Upper lobe of left lung (tissue), 6 donors: ENCODE measurements around the gene CHCHD6. TPM values are rescaled to one million over a fixed set of nuclear protein-coding genes. Genes with fewer than 3 reads are reported as not detected.

Experiments
- ATAC-seq, 2 donors: fragments of 200-7000 bp; cut with Tn5 transposase; one replicate each; pipeline ENCODE4 v1.9.1; 2022; ENCODE audit warnings: mild to moderate bottlenecking in 2 of 2, moderate library complexity in 2 of 2; ENCODE audit not compliant: low FRiP score in 2 of 2
- DNase-seq, 2 donors: peaks; one replicate each; pipeline ENCODE4 v3.0.0-alpha.2; 2019 to 2020
- H3K27ac ChIP-seq, 4 donors: fragments of 200-600 bp; sonication (generic); one replicate each; pipeline ENCODE4 v1.5.1; 2016 to 2019
- H3K27me3 ChIP-seq, 4 donors: fragments of 200-600 bp; sonication (generic); one replicate each; pipeline ENCODE4 v1.5.1; 2017 to 2019
- H3K36me3 ChIP-seq, 4 donors: fragments of 200-600 bp; sonication (generic); one replicate each; pipeline ENCODE4 v1.5.1; 2016 to 2019
- H3K4me1 ChIP-seq, 4 donors: fragments of 200-600 bp; sonication (generic); one replicate each; pipeline ENCODE4 v1.5.1; 2018 to 2019
- H3K4me3 ChIP-seq, 4 donors: fragments of 200-600 bp; sonication (generic); one replicate each; pipeline ENCODE4 v1.5.1; 2017 to 2019; ENCODE audit warnings: mild to moderate bottlenecking in 2 of 4, moderate library complexity in 1 of 4
- H3K9me3 ChIP-seq, 4 donors: fragments of 200-600 bp; sonication (generic); one replicate each; pipeline ENCODE4 v1.5.1; 2018 to 2019
- EP300 ChIP-seq, 4 donors: sonication (generic); formaldehyde crosslinking; IDR thresholded peaks; one replicate each; pipeline ENCODE4 v1.5.1; 2017; ENCODE audit warnings: antibody characterized with exemption in 4 of 4, control low read depth in 2 of 4
- POLR2A ChIP-seq, 4 donors: fragments of 450-650 bp; IDR thresholded peaks; one replicate each; pipeline ENCODE4 v1.5.1; 2016 to 2017; ENCODE audit warnings: antibody characterized with exemption in 4 of 4, mild to moderate bottlenecking in 2 of 4
- POLR2AphosphoS5 ChIP-seq, 2 donors: sonication (generic); formaldehyde crosslinking; IDR thresholded peaks; one replicate each; pipeline ENCODE4 v1.5.1; 2017; ENCODE audit warnings: antibody characterized with exemption in 2 of 2
- WGBS, 2 donors: methylation state at CpG; one replicate each; pipeline ENCODE4 v1.1.5; 2017 to 2018; 5-methylcytosine and 5-hydroxymethylcytosine counted together
- total RNA-seq, 6 donors: library from RNA; depleted of rRNA in 4 of 6; stranded (reverse); fragments of >200 nt in 4 of 6; gene quantifications; one replicate each; pipeline versions ENCODE4 v1.1.0 to v1.2.1, GENCODE V29; 2016 to 2021
- TF ChIP-seq, protein P1 (sequence below), 6 experiments: fragments of 450-650 bp in 4 of 6; fragments of 200-600 bp in 2 of 6; sonication (generic) in 2 of 6; IDR thresholded peaks; one replicate each; pipeline ENCODE4 v1.5.1; 2016 to 2019; ENCODE audit warnings: antibody characterized with exemption in 6 of 6
- donor health status: DM: no; HTN: no; CAD: no; lungs with moderate emphysema.
- donor health status: DM: no; HTN: yes; CAD: no; lungs with severe emphysema.

CHCHD6 gene
- total RNA-seq, 6 donors from 2014 or later, result 16.6 to 35.6 (median 21.8) TPM

DNA sequence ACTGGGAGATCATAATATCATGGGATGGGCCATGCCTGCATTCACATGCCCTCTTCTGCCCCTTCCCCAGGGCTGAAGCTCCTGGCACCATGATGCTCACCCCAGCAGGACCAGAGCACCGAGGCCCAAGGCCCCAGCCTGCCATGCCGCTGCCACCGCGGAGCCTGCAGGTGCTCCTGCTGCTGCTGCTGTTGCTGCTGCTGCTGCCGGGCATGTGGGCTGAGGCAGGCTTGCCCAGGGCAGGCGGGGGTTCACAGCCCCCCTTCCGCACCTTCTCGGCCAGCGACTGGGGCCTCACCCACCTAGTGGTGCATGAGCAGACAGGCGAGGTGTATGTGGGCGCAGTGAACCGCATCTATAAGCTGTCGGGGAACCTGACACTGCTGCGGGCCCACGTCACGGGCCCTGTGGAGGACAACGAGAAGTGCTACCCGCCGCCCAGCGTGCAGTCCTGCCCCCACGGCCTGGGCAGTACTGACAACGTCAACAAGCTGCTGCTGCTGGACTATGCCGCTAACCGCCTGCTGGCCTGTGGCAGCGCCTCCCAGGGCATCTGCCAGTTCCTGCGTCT, 284.5 kb downstream of the CHCHD6 start:
- TF ChIP-seq POLR2AphosphoS5 (IDR thresholded peaks at IDR 0.05) (no peak), POLR2A (IDR thresholded peaks at IDR 0.05) (no peak), EP300 (IDR thresholded peaks at IDR 0.05) (no peak)
- TF ChIP-seq, protein P1, sequence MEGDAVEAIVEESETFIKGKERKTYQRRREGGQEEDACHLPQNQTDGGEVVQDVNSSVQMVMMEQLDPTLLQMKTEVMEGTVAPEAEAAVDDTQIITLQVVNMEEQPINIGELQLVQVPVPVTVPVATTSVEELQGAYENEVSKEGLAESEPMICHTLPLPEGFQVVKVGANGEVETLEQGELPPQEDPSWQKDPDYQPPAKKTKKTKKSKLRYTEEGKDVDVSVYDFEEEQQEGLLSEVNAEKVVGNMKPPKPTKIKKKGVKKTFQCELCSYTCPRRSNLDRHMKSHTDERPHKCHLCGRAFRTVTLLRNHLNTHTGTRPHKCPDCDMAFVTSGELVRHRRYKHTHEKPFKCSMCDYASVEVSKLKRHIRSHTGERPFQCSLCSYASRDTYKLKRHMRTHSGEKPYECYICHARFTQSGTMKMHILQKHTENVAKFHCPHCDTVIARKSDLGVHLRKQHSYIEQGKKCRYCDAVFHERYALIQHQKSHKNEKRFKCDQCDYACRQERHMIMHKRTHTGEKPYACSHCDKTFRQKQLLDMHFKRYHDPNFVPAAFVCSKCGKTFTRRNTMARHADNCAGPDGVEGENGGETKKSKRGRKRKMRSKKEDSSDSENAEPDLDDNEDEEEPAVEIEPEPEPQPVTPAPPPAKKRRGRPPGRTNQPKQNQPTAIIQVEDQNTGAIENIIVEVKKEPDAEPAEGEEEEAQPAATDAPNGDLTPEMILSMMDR (IDR thresholded peaks at IDR 0.05), result no peak
- no peaks in the 10 kb centered on the region for H3K27me3 ChIP-seq
- peak in 1 of 2 donors; percentile 80 for DNase-seq
- H3K4me1 ChIP-seq, result peaks cover 22 to 53% (median 26%) of the 10 kb centered on the region in 4 donors
- peaks cover 4 to 33% (median 27%) of the 10 kb centered on the region in 4 donors for H3K36me3 ChIP-seq
- H3K4me3 ChIP-seq, result no peak overlapping the region
- H3K27ac ChIP-seq, result no peak overlapping the region
- WGBS, 2 donors, result 93 to 100% methylated on average over 1 to 20 of the region's 26 CpGs
- H3K9me3 ChIP-seq, result no peaks in the 10 kb centered on the region
- no peak for ATAC-seq

DNA sequence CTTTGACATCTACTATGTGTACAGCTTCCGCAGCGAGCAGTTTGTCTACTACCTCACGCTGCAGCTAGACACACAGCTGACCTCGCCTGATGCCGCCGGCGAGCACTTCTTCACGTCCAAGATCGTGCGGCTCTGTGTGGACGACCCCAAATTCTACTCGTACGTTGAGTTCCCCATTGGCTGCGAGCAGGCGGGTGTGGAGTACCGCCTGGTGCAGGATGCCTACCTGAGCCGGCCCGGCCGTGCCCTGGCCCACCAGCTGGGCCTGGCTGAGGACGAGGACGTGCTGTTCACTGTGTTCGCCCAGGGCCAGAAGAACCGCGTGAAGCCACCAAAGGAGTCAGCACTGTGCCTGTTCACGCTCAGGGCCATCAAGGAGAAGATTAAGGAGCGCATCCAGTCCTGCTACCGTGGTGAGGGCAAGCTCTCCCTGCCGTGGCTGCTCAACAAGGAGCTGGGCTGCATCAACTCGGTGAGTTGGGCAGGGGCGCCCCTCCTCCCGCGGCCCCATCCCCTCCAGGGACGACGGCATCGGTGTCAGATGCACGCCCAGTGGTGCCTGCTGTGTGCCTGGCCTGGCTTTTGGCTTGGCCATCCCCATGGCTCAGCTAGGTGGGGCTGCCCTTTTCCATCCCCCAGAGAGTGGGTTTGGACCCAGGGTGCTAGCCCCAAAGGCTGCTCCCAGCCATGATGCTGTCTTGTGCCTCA, 285.4 kb downstream of the CHCHD6 start:
- peak in 1 of 2 donors; percentile 78 for DNase-seq
- peaks cover 19 to 51% (median 25%) of the 10 kb centered on the region in 4 donors for H3K4me1 ChIP-seq
- no peaks in the 10 kb centered on the region for H3K27me3 ChIP-seq
- WGBS, 2 donors, result 95 to 97% methylated on average over 25 to 36 of the region's 36 CpGs
- no peak for TF ChIP-seq POLR2AphosphoS5 (IDR thresholded peaks at IDR 0.05)
- TF ChIP-seq, protein P1 (IDR thresholded peaks at IDR 0.05), result no peak
- no peak for TF ChIP-seq EP300 (IDR thresholded peaks at IDR 0.05)
- TF ChIP-seq POLR2A (IDR thresholded peaks at IDR 0.05), result no peak
- H3K27ac ChIP-seq, result no peak overlapping the region
- no peaks in the 10 kb centered on the region for H3K9me3 ChIP-seq
- peaks cover 4 to 33% (median 27%) of the 10 kb centered on the region in 4 donors for H3K36me3 ChIP-seq
- no peak for ATAC-seq
- no peak overlapping the region for H3K4me3 ChIP-seq

DNA sequence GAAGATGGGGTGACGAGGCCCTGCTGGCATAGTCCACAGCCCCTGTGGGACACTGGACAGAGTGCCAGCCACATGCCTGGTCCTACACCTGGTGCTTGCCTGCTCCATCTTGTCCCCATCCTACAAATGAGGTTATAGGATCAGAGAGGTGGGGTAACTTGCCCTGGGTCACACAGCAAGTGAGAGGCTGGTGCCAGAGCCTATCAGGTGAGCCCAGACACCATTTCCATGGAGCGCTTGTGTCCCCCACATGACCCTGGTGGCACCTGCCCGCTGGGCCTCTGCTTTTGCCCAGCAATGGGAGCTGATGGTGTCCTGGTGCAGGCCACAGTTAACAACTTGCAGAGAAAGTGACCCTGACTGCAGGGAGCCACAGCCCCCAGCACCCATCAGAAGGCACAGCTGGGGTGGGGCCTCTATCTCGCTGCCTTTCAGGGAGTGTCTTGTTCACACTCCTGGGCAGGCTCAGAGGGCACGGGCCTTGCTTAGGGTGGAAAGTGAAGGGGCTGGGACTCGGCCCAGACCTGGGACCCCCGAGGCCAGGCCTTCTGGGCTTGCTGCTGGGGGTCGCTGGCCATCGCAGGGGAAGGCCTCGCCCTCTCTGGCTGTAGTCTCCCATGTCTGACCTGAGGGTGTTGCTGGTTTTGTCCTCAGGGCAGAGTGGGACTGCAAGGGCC, 286.1 kb downstream of the CHCHD6 start:
- no peak for TF ChIP-seq POLR2A (IDR thresholded peaks at IDR 0.05)
- peaks cover 4 to 33% (median 27%) of the 10 kb centered on the region in 4 donors for H3K36me3 ChIP-seq

DNA sequence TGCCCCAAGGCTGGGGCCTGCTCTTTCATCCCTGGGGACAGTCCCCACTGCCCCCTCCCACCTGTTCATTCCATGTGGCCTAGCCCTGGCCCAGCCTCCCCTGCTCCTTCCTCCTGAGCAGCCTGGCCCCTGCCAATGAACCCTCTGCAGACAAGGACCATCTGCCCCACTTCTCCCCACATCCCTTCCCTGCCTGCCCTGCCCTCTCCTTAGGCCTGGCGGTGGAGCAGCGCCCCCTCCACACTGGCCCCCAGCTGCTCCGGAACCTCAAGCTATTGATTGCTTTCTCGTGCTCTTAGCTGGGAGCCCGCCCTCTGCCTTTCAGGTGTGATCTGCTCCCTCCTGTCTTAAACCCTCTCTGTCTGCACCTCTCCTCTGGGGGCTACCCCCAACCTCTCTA, 286.9 kb downstream of the CHCHD6 start:
- Histone ChIP-seq H3K27ac (no peak overlapping the region), H3K36me3 (peaks cover 4 to 33% (median 27%) of the 10 kb centered on the region in 4 donors), H3K4me1 (peaks cover 18 to 47% (median 26%) of the 10 kb centered on the region in 4 donors), H3K9me3 (no peaks in the 10 kb centered on the region), H3K27me3 (no peaks in the 10 kb centered on the region), H3K4me3 (no peak overlapping the region)
- DNase-seq (peak in 1 of 2 donors; percentile 46), ATAC-seq (no peak)
- no peak for TF ChIP-seq POLR2AphosphoS5 (IDR thresholded peaks at IDR 0.05)
- TF ChIP-seq, protein P1 (IDR thresholded peaks at IDR 0.05), result no peak
- 93 to 96% methylated on average over 5 of the region's 5 CpGs for WGBS, 2 donors

More for the DNA sequence above, 286.1 kb downstream of the CHCHD6 start:
- WGBS, 2 donors, result 89 to 90% methylated on average over 4 to 10 of the region's 10 CpGs
- peaks cover 24 to 51% (median 26%) of the 10 kb centered on the region in 4 donors for H3K4me1 ChIP-seq
- H3K4me3 ChIP-seq, result no peak overlapping the region
- no peak for ATAC-seq
- H3K27me3 ChIP-seq, result no peaks in the 10 kb centered on the region
- no peak overlapping the region for H3K27ac ChIP-seq
- peak in 1 of 2 donors; percentile 48 for DNase-seq
- no peaks in the 10 kb centered on the region for H3K9me3 ChIP-seq
